K562 (cell line): ENCODE measurements around the gene SEH1L. TPM values are rescaled to one million over a fixed set of nuclear protein-coding genes. Genes with fewer than 3 reads are reported as not detected.

ENCODE experiments used
- ATF4 ChIP-seq: fragments of 450-650 bp; formaldehyde crosslinking; IDR thresholded peaks from 2 replicates; pipeline ENCODE4 v1.4.0; 2022; ENCODE audit warnings: mild to moderate bottlenecking, moderate library complexity
- CCAR2 ChIP-seq: fragments of 200-400 bp; formaldehyde crosslinking; IDR thresholded peaks from 2 replicates; pipeline ENCODE4 v1.6.1; 2017; ENCODE audit warnings: mild to moderate bottlenecking, low read depth, low read length
- CREB3L1 ChIP-seq: fragments of 450-650 bp; IDR thresholded peaks from 2 replicates; pipeline ENCODE4 v1.6.1; 2014; ENCODE audit warnings: low read depth, mild to moderate bottlenecking, moderate library complexity, borderline replicate concordance
- DIDO1 ChIP-seq: fragments of 450-650 bp; IDR thresholded peaks from 2 replicates; pipeline ENCODE4 v1.6.1; 2016; ENCODE audit warnings: low read depth, missing biosample characterization, missing genetic modification characterization
- DLX4 ChIP-seq: fragments of 250-450 bp; sonication (Bioruptor Pico); IDR thresholded peaks from 2 replicates; pipeline ENCODE4 v1.6.1; 2021; ENCODE audit warnings: mild to moderate bottlenecking
- EHMT2 ChIP-seq: fragments of 450-650 bp; IDR thresholded peaks from 2 replicates; pipeline ENCODE4 v1.6.1; 2018; ENCODE audit warnings: antibody characterized with exemption
- ESRRB ChIP-seq: fragments of 250-450 bp; sonication (Bioruptor Pico); IDR thresholded peaks from 2 replicates; pipeline ENCODE4 v1.5.0; 2020; ENCODE audit warnings: mild to moderate bottlenecking, moderate library complexity, borderline replicate concordance
- LARP7 ChIP-seq: fragments of 450-650 bp; IDR thresholded peaks from 2 replicates; pipeline ENCODE4 v1.6.1; 2016
- LEF1 ChIP-seq: fragments of 450-650 bp; IDR thresholded peaks from 2 replicates; pipeline ENCODE4 v1.6.1; 2016; ENCODE audit warnings: mild to moderate bottlenecking
- MCM2 ChIP-seq: fragments of 450-650 bp; IDR thresholded peaks from 2 replicates; pipeline ENCODE4 v1.6.1; 2017; ENCODE audit warnings: low read depth, mild to moderate bottlenecking
- MIER1 ChIP-seq: fragments of 450-650 bp; IDR thresholded peaks from 2 replicates; pipeline ENCODE4 v1.6.1; 2016; ENCODE audit warnings: antibody characterized with exemption, mild to moderate bottlenecking, low read depth
- MTA2 ChIP-seq: fragments of 450-650 bp; IDR thresholded peaks from 2 replicates; pipeline ENCODE4 v1.6.1; 2016; ENCODE audit warnings: low read depth
- PCBP2 ChIP-seq: fragments of 200-400 bp; formaldehyde crosslinking; IDR thresholded peaks from 2 replicates; pipeline ENCODE4 v1.6.1; 2018; ENCODE audit warnings: low read length, low read depth, mild to moderate bottlenecking, moderate library complexity; ENCODE audit not compliant: poor library complexity, severe bottlenecking
- PHTF2 ChIP-seq: fragments of 250-450 bp; sonication (Bioruptor Pico); IDR thresholded peaks from 2 replicates; pipeline ENCODE4 v1.5.0; 2021; ENCODE audit warnings: mild to moderate bottlenecking
- POLR2AphosphoS5 ChIP-seq: IDR thresholded peaks from 2 replicates; pipeline ENCODE4 v1.6.1; 2011; ENCODE audit warnings: mild to moderate bottlenecking, low read depth, low read length, moderate library complexity; ENCODE audit not compliant: control insufficient read depth, insufficient read depth
- PURB ChIP-seq: sonication (generic); formaldehyde crosslinking; IDR thresholded peaks from 2 replicates; pipeline ENCODE4 v1.9.0; 2021; ENCODE audit warnings: low read depth, mild to moderate bottlenecking, missing genetic modification reagents
- SETDB1 ChIP-seq: IDR thresholded peaks from one replicate; pipeline ENCODE4 v1.6.1; 2012; ENCODE audit warnings: low read length, control low read depth, inconsistent platforms
- SMAD1 ChIP-seq: fragments of 150-350 bp; IDR thresholded peaks from 2 replicates; pipeline ENCODE4 v1.6.1; 2014; ENCODE audit warnings: low read length, low read depth; ENCODE audit not compliant: partially characterized antibody
- TRIM24 ChIP-seq, 2 experiments: fragments of 450-650 bp; IDR thresholded peaks; 2 replicates each; pipeline ENCODE4 v1.6.1; 2016
- ZBTB12 ChIP-seq: fragments of 250-450 bp; sonication (Bioruptor Pico); IDR thresholded peaks from 2 replicates; pipeline ENCODE4 v1.4.0; 2020
- ZBTB26 ChIP-seq: fragments of 450-650 bp; formaldehyde crosslinking; IDR thresholded peaks from 2 replicates; pipeline ENCODE4 v1.4.0; 2022; ENCODE audit warnings: missing genetic modification characterization
- ZFPM2 ChIP-seq: fragments of 250-450 bp; sonication (Bioruptor Pico); IDR thresholded peaks from 2 replicates; pipeline ENCODE4 v1.5.1; 2022; ENCODE audit warnings: mild to moderate bottlenecking
- ZNF165 ChIP-seq: fragments of 250-450 bp; sonication (Bioruptor Pico); IDR thresholded peaks from 2 replicates; pipeline ENCODE4 v1.4.0; 2020; ENCODE audit warnings: borderline replicate concordance
- ZNF764 ChIP-seq: fragments of 250-450 bp; sonication (Bioruptor Pico); IDR thresholded peaks from 2 replicates; pipeline ENCODE4 v1.4.0; 2020; ENCODE audit warnings: low read depth, mild to moderate bottlenecking, moderate library complexity
- polyA plus RNA-seq, 8 experiments: library from polyadenylated mRNA; depleted of rRNA in 4 of 8; stranded (reverse) in 5 of 8; unstranded in 3 of 8; fragments of >200 nt; fragmentation: Nextera tagmentation in 2 of 8; fragmentation: Illumina TruSeq in 1 of 8; extraction: Ambion mirVana in 2 of 8; extraction: Trizol in 1 of 8; gene quantifications; 2 replicates each; pipeline versions ENCODE4 v1.2.1 to v1.2.3, GENCODE V29; 2011 to 2014; ENCODE audit warnings: inconsistent platforms in 1 of 8, missing spikeins in 1 of 8
- total RNA-seq, 7 experiments: library from RNA; depleted of rRNA in 6 of 7; stranded (reverse); fragments of >200 nt in 6 of 7; fragmentation: Illumina TruSeq in 2 of 7; extraction: Trizol in 2 of 7; gene quantifications; 2 replicates each; pipeline versions ENCODE4 v1.2.1 to v1.2.3, GENCODE V29; 2011 to 2021; ENCODE audit warnings: low replicate concordance in 1 of 7
- TF ChIP-seq, protein P1 (sequence below), 2 experiments: fragments of 450-650 bp; conservative IDR thresholded peaks; 2 replicates each; pipeline ENCODE4 v1.6.1; 2017; ENCODE audit warnings: mild to moderate bottlenecking in 2 of 2, moderate library complexity in 2 of 2

Gene SEH1L
- total and polyA plus RNA-seq, 9 of the 15 experiments (the other 6 are each of a cell fraction or from before 2014, with no cell fraction given), result 62.2 to 180 (median 108) TPM

DNA sequence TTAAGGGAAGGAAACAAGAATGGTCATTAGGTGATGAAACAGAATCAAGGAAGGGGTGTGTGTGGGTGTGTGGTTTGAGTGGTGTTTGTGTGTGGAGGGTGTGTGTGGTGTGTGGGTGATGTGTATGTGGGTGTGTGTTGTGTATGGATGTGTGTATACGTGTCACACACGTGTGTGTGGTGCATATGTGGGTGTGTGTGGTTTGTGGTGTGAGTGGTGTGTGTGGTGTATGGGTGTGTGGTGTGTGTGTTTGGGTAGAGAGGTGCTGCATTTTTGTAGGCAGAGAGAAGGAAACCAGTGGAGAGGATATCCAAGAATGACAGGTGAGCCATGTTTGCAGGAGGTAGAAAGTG, 42.3 kb downstream of the SEH1L start (continued):
- TF ChIP-seq ZNF764 (CRISPR knock-in tag) (no peak), ATF4 (no peak), ZBTB12 (CRISPR knock-in tag) (no peak), ZNF165 (CRISPR knock-in tag) (no peak), CCAR2 (no peak), PHTF2 (CRISPR knock-in tag) (no peak), DLX4 (no peak), LEF1 (peak; percentile 16; the same call in 1 of the 2 replicates), ESRRB (CRISPR knock-in tag) (no peak), ZBTB26 (peak; percentile 98), MIER1 (peak; percentile 66; the same call in 1 of the 2 replicates), DIDO1 (tag) (no peak), CREB3L1 (peak; percentile 51; the same call in 1 of the 2 replicates), EHMT2 (peak; percentile 86), PURB (CRISPR knock-in tag) (no peak), SMAD1 (no peak), MCM2 (no peak), MTA2 (peak; percentile 18; the same call in 1 of the 2 replicates), PCBP2 (no peak), TRIM24 (IDR thresholded peaks at IDR 0.05) (peak in 1 of 2 experiments; percentile 18; a peak in 2 of 4 replicates), ZFPM2 (CRISPR knock-in tag) (no peak), LARP7 (peak; percentile 97), POLR2AphosphoS5 (peak; percentile 49; the same call in 1 of the 2 replicates), SETDB1 (no peak)
- TF ChIP-seq, protein P1, sequence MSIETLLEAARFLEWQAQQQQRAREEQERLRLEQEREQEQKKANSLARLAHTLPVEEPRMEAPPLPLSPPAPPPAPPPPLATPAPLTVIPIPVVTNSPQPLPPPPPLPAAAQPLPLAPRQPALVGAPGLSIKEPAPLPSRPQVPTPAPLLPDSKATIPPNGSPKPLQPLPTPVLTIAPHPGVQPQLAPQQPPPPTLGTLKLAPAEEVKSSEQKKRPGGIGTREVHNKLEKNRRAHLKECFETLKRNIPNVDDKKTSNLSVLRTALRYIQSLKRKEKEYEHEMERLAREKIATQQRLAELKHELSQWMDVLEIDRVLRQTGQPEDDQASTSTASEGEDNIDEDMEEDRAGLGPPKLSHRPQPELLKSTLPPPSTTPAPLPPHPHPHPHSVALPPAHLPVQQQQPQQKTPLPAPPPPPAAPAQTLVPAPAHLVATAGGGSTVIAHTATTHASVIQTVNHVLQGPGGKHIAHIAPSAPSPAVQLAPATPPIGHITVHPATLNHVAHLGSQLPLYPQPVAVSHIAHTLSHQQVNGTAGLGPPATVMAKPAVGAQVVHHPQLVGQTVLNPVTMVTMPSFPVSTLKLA (conservative IDR thresholded peaks at IDR 0.05), result peak; percentile 47 to 66; a peak in 3 of 4 replicates
